ENCODE data around the gene NFKB2. TPM values are rescaled to one million over a fixed set of nuclear protein-coding genes. Genes with fewer than 3 reads are reported as not detected.

The NFKB2 gene
- total and polyA plus RNA-seq, 2 of the 8 experiments (the other 6 are each of a cell fraction or from before 2014, with no cell fraction given): 20.4 to 31.4 TPM

DNA sequence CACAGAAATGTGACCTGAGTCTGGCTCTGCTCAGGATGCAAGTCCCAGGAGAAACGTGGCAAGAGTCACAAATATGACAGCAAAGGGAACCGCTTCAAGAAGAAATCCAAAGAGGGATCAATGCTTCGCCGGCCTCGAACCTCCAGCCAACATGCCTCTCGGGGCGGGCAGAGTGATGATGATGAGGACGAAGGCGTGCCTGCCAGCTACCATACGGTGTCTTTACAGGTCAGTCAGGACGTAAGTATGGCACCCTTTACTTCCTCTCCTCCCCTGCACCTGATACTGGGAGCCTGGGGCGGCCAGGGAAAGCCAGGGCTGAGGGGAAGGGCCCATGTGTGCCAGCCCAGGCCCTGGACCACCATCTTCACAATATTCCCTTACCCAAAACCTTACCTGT, 18.6 kb upstream of the NFKB2 start:
- no peak overlapping the region for H2BK15ac ChIP-seq (ENCODE audit: low read length)
- H3K36me3 ChIP-seq (ENCODE audit: control insufficient read depth in 2 of 4, insufficient read depth in 4 of 4, low read length in 3 of 4): peaks cover under 1 to 16% (median 8%) of the 10 kb centered on the region in 4 experiments; a peak in 7 of 8 replicates
- no peaks in the 10 kb centered on the region for H3K79me1 ChIP-seq (ENCODE audit: low read depth, low read length)
- no peak overlapping the region for H2AFZ ChIP-seq (ENCODE audit: low read length)
- H4K91ac ChIP-seq (replicated peaks; ENCODE audit: insufficient read length, low read length): no peak overlapping the region
- H3K4me2 ChIP-seq (ENCODE audit: insufficient read depth in 1 of 2, low read depth in 2 of 2, low read length in 2 of 2): no peak overlapping the region
- no peaks in the 10 kb centered on the region for H3K79me2 ChIP-seq (ENCODE audit: control insufficient read depth in 1 of 2, insufficient read depth in 2 of 2, low read length in 2 of 2)
- no peak overlapping the region for H3K23ac ChIP-seq (ENCODE audit: insufficient read length)
- no peak overlapping the region for H3K27ac ChIP-seq (ENCODE audit: low read depth, low read length)
- H4K8ac ChIP-seq (ENCODE audit: extremely low read depth, insufficient read depth, low read length): 0 out of 2 replicates have a peak overlapping the region, but pooled peaks have one; percentile 25
- no peak overlapping the region for H2AK5ac ChIP-seq (ENCODE audit: low read depth, low read length)
- no peaks in the 10 kb centered on the region for H3K9me3 ChIP-seq (ENCODE audit: insufficient read depth in 2 of 2, low read depth in 1 of 2, low read length in 1 of 2)
- no peak overlapping the region for H3K4ac ChIP-seq (replicated peaks; ENCODE audit: insufficient read length, low read depth, low read length)
- no peak overlapping the region for H2BK12ac ChIP-seq (ENCODE audit: low read depth, low read length)
- ChIA-PET CTCF (ENCODE audit: partially characterized antibody) (interaction anchor here (1.4 to 17.7 kb wide), 8 partner anchors 7 to 147 kb away, joined by 4 to 357 read pairs (median 14); partner anchors contain the start of gene NFKB2), POLR2A (ENCODE audit: partially characterized antibody) (interaction anchor here (1.2 kb wide), 1 partner anchor 225 kb away, joined by 3 read pairs; no protein-coding TSS in a partner anchor)
- no peak overlapping the region for H3K9ac ChIP-seq (replicated peaks in 1 of 4; ENCODE audit: extremely low read depth in 1 of 4, low read depth in 3 of 4, low read length in 3 of 4)
- H2BK5ac ChIP-seq (ENCODE audit: low read depth, low read length): no peak overlapping the region
- no peak overlapping the region for H2BK20ac ChIP-seq (ENCODE audit: low read length)
- no peaks in the 10 kb centered on the region; the same call in 1 of the 2 replicates for H3K23me2 ChIP-seq (ENCODE audit: low read depth, low read length)
- H3K4me3 ChIP-seq (ENCODE audit: extremely low read depth in 1 of 4, insufficient read depth in 2 of 4, low read depth in 3 of 4, low read length in 4 of 4): no peak overlapping the region
- no peaks in the 10 kb centered on the region for H3K27me3 ChIP-seq (replicated peaks in 1 of 4; ENCODE audit: control insufficient read depth in 3 of 4, extremely low read depth in 1 of 4, insufficient read depth in 3 of 4, low read length in 3 of 4)
- FAIRE-seq (no peak), DNase-seq (ENCODE audit: low read depth in 1 of 2, low spot score in 2 of 2) (no peak)
- H2BK120ac ChIP-seq (replicated peaks; ENCODE audit: low read depth, low read length): no peak overlapping the region
- H3K56ac ChIP-seq (replicated peaks; ENCODE audit: insufficient read length, low read depth, low read length): no peak overlapping the region
- no peak for TF ChIP-seq NRF1 (IDR thresholded peaks at IDR 0.05; ENCODE audit: low read depth, low read length)
- no peak for TF ChIP-seq KDM5A (IDR thresholded peaks at IDR 0.05; ENCODE audit: low read length)
- TF ChIP-seq SP4 (IDR thresholded peaks at IDR 0.05; ENCODE audit: low read length): no peak
- TF ChIP-seq TAF7 (optimal IDR thresholded peaks at IDR 0.05; ENCODE audit: borderline replicate concordance, low read depth, low read length): no peak
- TF ChIP-seq JUND (IDR thresholded peaks at IDR 0.05; ENCODE audit: low read length): no peak
- no peak for TF ChIP-seq POLR2AphosphoS5 (IDR thresholded peaks at IDR 0.05; ENCODE audit: low read depth, low read length)
- no peak for TF ChIP-seq RNF2 (IDR thresholded peaks at IDR 0.05; ENCODE audit: borderline replicate concordance, low read depth, low read length, missing control alignments, poor library complexity, severe bottlenecking)
- TF ChIP-seq SP1 (IDR thresholded peaks at IDR 0.05; ENCODE audit: low read depth, low read length): no peak
- no peak for TF ChIP-seq BCL11A (IDR thresholded peaks at IDR 0.05; ENCODE audit: low read depth in 2 of 2, low read length in 2 of 2)
- TF ChIP-seq SRF (IDR thresholded peaks at IDR 0.05; ENCODE audit: low read depth, low read length): no peak
- no peaks in the 10 kb centered on the region for H4K20me1 ChIP-seq (replicated peaks in 1 of 2; ENCODE audit: control insufficient read depth in 1 of 2, insufficient read depth in 2 of 2, low read length in 2 of 2)
- no peaks in the 10 kb centered on the region for H3K4me1 ChIP-seq (replicated peaks in 1 of 4; ENCODE audit: control insufficient read depth in 3 of 4, insufficient read depth in 4 of 4, low read length in 3 of 4)
- no peak overlapping the region for H3K18ac ChIP-seq (ENCODE audit: extremely low read depth, low read length)
- WGBS, 2 experiments (ENCODE audit: extremely low coverage in 1 of 2, insufficient coverage in 1 of 2, insufficient read length in 1 of 2, insufficient replicate concordance in 2 of 2, low coverage in 1 of 2, low lambda C conversion rate in 2 of 2, missing lambda C conversion rate in 1 of 2): 93% methylated on average over 12 of the region's 12 CpGs; no CpG with 5 or more reads in 1 of the 2 experiments
- no peak overlapping the region for H3K14ac ChIP-seq (ENCODE audit: insufficient read length)
- H4K5ac ChIP-seq (ENCODE audit: insufficient read length, low read depth, low read length): no peak overlapping the region
